Progenitor cell of endocrine pancreas (in vitro differentiated cells): Measurements from ENCODE around the gene NGB. TPM values are rescaled to one million over a fixed set of nuclear protein-coding genes. Genes with fewer than 3 reads are reported as not detected.

Experiments used
- DNase-seq: peaks from one replicate; pipeline ENCODE4 v3.0.0; 2021; ENCODE audit warnings: low spot score; ENCODE audit not compliant: unreplicated experiment
- H3K27ac Mint-ChIP-seq: 2 replicates; pipeline ENCODE4 v1.8.0; 2021; ENCODE audit warnings: mild to moderate bottlenecking, moderate library complexity, mixed read lengths
- H3K27me3 Mint-ChIP-seq: 2 replicates; pipeline ENCODE4 v1.8.0; 2021; ENCODE audit warnings: mixed read lengths
- H3K36me3 Mint-ChIP-seq: 2 replicates; pipeline ENCODE4 v1.8.0; 2022; ENCODE audit warnings: mixed read lengths; ENCODE audit not compliant: insufficient read depth
- H3K4me1 Mint-ChIP-seq: 2 replicates; pipeline ENCODE4 v1.8.0; 2021; ENCODE audit warnings: low read depth, mixed read lengths
- H3K4me3 Mint-ChIP-seq: 2 replicates; pipeline ENCODE4 v1.8.0; 2021; ENCODE audit warnings: low read depth, mild to moderate bottlenecking, moderate library complexity, mixed read lengths
- H3K9me3 Mint-ChIP-seq: 2 replicates; pipeline ENCODE4 v1.8.0; 2021; ENCODE audit warnings: low read depth, mixed read lengths
- CTCF ChIP-seq: fragments of 200-600 bp; sonication (generic); IDR thresholded peaks from one replicate; pipeline ENCODE4 v1.5.0; 2021; ENCODE audit warnings: antibody characterized with exemption, mild to moderate bottlenecking; ENCODE audit not compliant: unreplicated experiment
- total RNA-seq: library from RNA; stranded (reverse); gene quantifications from 2 replicates; pipeline ENCODE4 v1.2.1, GENCODE V29; 2021

The NGB gene
- total RNA-seq, 1 donor from 2014 or later, result not detected

DNA sequence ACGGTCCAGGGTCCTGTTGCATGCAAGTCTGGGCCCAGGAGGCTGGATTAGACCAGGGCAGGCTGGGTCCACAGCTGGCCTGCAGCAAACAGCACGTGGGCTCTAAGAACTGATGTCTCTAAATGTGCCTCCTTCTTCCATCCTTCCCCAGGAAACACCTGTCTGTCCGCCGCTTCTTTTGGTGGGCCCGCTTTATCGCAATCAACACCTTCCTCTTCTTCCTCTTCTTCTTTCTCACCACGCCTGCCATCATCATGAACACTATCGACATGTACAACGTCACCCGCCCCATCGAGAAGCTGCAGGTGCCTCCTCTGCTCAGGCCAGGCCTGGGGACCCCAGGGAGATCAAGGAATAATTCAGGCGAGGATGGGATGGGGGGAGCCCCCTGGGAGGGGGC is 28.3 kb downstream of the NGB start:
- Mint-ChIP-seq H3K27me3 (peaks cover 11% of the 10 kb centered on the region), H3K27ac (no peak overlapping the region), H3K9me3 (no peaks in the 10 kb centered on the region), H3K36me3 (no peaks in the 10 kb centered on the region), H3K4me1 (no peaks in the 10 kb centered on the region), H3K4me3 (no peak overlapping the region)
- DNase-seq, result no peak
- no peak for TF ChIP-seq CTCF

- Mint-ChIP-seq H3K9me3 (no peaks in the 10 kb centered on the region), H3K4me3 (no peak overlapping the region), H3K27me3 (peaks cover 15% of the 10 kb centered on the region), H3K36me3 (no peaks in the 10 kb centered on the region), H3K4me1 (no peaks in the 10 kb centered on the region), H3K27ac (no peak overlapping the region)
- DNase-seq, result no peak
- TF ChIP-seq CTCF, result no peak
Observed at GRCh38 chr14:77241955-77242354, 29.1 kb downstream of the NGB start.

DNA sequence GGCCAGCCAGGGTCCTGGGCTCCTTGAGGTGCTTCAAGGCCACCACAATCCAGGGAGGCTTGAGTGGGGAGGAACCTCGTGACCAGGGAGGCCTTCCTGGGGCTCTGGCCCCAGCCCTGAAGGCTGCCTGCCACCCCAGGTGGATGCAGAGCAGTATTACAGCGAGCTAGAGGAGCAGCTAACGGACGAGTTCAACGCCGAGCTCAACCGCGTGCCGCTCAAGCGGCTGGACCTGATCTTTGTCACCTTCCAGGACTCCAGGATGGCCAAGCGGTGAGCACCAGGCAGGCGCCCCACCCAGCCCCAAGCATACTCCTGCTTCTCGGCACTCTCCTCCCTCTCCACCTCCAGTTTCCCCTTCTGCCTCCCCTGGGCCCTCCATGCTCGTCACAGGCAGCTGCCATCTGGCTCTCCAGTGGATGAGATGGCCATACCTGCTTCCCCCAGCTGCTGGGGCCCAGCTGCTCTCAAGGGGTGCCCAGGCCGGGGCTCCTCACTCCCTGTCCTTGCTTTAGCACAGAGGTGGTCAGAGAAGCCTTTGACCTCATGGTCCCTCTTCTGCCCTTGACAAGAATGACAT is 30.6 kb downstream of the NGB start:
- Mint-ChIP-seq H3K9me3 (no peaks in the 10 kb centered on the region), H3K4me1 (no peaks in the 10 kb centered on the region), H3K4me3 (no peak overlapping the region), H3K27ac (no peak overlapping the region), H3K27me3 (peaks cover 9% of the 10 kb centered on the region), H3K36me3 (no peaks in the 10 kb centered on the region)
- DNase-seq, result no peak
- TF ChIP-seq CTCF, result no peak

- H3K27me3 Mint-ChIP-seq, result peaks cover 9% of the 10 kb centered on the region
- H3K4me1 Mint-ChIP-seq, result no peaks in the 10 kb centered on the region
- DNase-seq, result no peak
- H3K4me3 Mint-ChIP-seq, result no peak overlapping the region
- no peak overlapping the region for H3K27ac Mint-ChIP-seq
- no peaks in the 10 kb centered on the region for H3K36me3 Mint-ChIP-seq
- no peaks in the 10 kb centered on the region for H3K9me3 Mint-ChIP-seq
- no peak for TF ChIP-seq CTCF
Observed at GRCh38 chr14:77239412-77239811, 31.6 kb downstream of the NGB start.

DNA sequence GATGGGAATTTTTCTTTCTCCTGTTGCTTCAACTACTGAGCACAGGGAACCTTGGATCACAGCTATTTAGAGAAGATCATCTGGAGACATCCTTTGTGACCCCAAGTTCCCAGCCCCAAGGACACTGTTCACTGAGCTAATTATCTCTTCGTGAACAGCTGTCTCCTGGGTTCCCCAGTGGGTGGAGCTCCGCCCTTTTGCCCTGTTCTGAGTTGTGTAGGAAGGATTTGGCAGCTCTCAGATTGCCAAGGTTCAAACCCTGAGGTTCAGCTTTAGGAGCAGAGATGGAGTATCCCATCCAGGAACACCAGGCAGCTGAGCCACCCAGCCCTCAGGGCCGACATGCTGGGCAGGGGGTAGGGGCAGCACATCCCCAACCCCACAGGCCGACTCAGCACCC is 32.0 kb downstream of the NGB start:
- TF ChIP-seq CTCF, result no peak
- no peaks in the 10 kb centered on the region for H3K9me3 Mint-ChIP-seq
- H3K4me1 Mint-ChIP-seq, result no peaks in the 10 kb centered on the region
- H3K4me3 Mint-ChIP-seq, result no peak overlapping the region
- peaks cover 9% of the 10 kb centered on the region for H3K27me3 Mint-ChIP-seq
- H3K27ac Mint-ChIP-seq, result no peak overlapping the region
- H3K36me3 Mint-ChIP-seq, result no peaks in the 10 kb centered on the region
- no peak for DNase-seq
